Testis (tissue), 2 donors: ENCODE measurements around the gene CCDC102A.
"Not testable (repeated sequence)": the region's sequence is repeated elsewhere in the genome, so short reads cannot be mapped to it uniquely, and the experiment has no call there.

Source experiments
- POLR2A ChIP-seq: fragments of 450-650 bp; IDR thresholded peaks from one replicate; pipeline ENCODE4 v1.6.1; 2017; ENCODE audit warnings: antibody characterized with exemption, mild to moderate bottlenecking, moderate library complexity
- TF ChIP-seq, protein P1 (sequence below), 3 experiments: fragments of 450-650 bp in 2 of 3; fragments of 200-600 bp in 1 of 3; sonication (generic) in 1 of 3; IDR thresholded peaks; one replicate each; pipeline ENCODE4 v1.5.1; 2016 to 2019; ENCODE audit warnings: antibody characterized with exemption in 3 of 3, mild to moderate bottlenecking in 2 of 3, moderate library complexity in 1 of 3

DNA sequence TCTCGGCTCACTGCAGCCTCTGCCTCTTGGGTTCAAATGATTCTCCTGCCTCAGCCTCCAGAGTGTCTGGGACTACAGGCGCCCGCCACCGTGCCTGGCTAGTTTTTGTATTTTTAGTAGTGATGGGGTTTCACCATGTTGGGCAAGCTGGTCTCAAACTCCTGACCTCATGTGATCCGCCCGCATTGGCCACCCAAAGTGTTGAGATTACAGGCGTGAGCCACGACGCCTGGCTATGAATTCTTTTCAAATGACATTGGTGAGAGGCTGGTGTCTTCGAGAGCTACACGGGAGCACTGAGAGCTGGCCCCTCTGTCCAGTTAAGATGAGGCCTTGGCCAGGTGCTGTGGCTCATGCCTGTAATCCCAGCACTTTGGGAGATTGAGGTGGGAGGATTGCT, 36.4 kb downstream of the CCDC102A start:
- TF ChIP-seq, protein P1, sequence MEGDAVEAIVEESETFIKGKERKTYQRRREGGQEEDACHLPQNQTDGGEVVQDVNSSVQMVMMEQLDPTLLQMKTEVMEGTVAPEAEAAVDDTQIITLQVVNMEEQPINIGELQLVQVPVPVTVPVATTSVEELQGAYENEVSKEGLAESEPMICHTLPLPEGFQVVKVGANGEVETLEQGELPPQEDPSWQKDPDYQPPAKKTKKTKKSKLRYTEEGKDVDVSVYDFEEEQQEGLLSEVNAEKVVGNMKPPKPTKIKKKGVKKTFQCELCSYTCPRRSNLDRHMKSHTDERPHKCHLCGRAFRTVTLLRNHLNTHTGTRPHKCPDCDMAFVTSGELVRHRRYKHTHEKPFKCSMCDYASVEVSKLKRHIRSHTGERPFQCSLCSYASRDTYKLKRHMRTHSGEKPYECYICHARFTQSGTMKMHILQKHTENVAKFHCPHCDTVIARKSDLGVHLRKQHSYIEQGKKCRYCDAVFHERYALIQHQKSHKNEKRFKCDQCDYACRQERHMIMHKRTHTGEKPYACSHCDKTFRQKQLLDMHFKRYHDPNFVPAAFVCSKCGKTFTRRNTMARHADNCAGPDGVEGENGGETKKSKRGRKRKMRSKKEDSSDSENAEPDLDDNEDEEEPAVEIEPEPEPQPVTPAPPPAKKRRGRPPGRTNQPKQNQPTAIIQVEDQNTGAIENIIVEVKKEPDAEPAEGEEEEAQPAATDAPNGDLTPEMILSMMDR (IDR thresholded peaks at IDR 0.05) = not testable (repeated sequence)
- not testable (repeated sequence) for TF ChIP-seq POLR2A
